MM.1S (cell line): ENCODE results near the gene CT45A8.

ENCODE experiments used
- CTCF ChIP-seq: fragments of 300-600 bp; sonication (generic); IDR thresholded peaks from 2 replicates; pipeline ENCODE4 v1.5.1; 2016; ENCODE audit warnings: antibody characterized with exemption, low read length, mixed read lengths
- EZH2 ChIP-seq: fragments of 300-600 bp; sonication (generic); optimal IDR thresholded peaks from 2 replicates; pipeline ENCODE3; 2017; ENCODE audit warnings: low read depth, mild to moderate bottlenecking, antibody characterized with exemption, low read length, mixed read lengths
- EZH2phosphoT487 ChIP-seq: fragments of 300-600 bp; sonication (generic); IDR thresholded peaks from 2 replicates; pipeline ENCODE4 v1.6.1; 2018; ENCODE audit warnings: antibody characterized with exemption, low read length

- TF ChIP-seq EZH2phosphoT487 = no peak
- TF ChIP-seq CTCF = no peak
- TF ChIP-seq EZH2 = no peak
Measured at GRCh38 chrX:135893294-135893817, 39.0 kb upstream of the CT45A8 start, which contains the start of the genes CT45A10 and SAGE1.
